HG03139 (cell line): Measurements from ENCODE around the gene TMEM231.
A peak's percentile ranks its signal among the peaks of the same experiment; 100 is the strongest.
"Not testable (repeated sequence)": the region's sequence is repeated elsewhere in the genome, so short reads cannot be mapped to it uniquely, and the experiment has no call there.

Experiments used
- ATAC-seq: cut with Tn5 transposase; IDR thresholded peaks from one replicate; pipeline ENCODE4 v1.9.1; 2021; ENCODE audit not compliant: unreplicated experiment

TMEM231 gene

GRCh38 chr16:75567911-75568310, 11.9 kb upstream of the TMEM231 start:
- no peak for ATAC-seq

GRCh38 chr16:75566758-75567255, 10.8 kb upstream of the TMEM231 start:
- peak; percentile 4 for ATAC-seq

- peak; percentile 66 for ATAC-seq
Observed at GRCh38 chr16:75566040-75566757, 10.1 kb upstream of the TMEM231 start, which contains the start of gene GABARAPL2. GABARAPL2 (plus strand) TSS chr16:75566379; CDS start chr16:75566487, 108 bp downstream.

GRCh38 chr16:75565640-75566039, 9.6 kb upstream of the TMEM231 start:
- ATAC-seq = peak; percentile 9

GRCh38 chr16:75559564-75560372, 3.7 kb upstream of the TMEM231 start:
- ATAC-seq = no peak

- ATAC-seq = no peak
Observed at GRCh38 chr16:75558846-75559401, 2.9 kb upstream of the TMEM231 start.

- no peak for ATAC-seq
Observed at GRCh38 chr16:75556431-75556950, 439 bp upstream of the TMEM231 start.

- peak; percentile 30 for ATAC-seq
Observed at GRCh38 chr16:75555213-75555706, 792 bp downstream of the TMEM231 start.

- no peak for ATAC-seq
Observed at GRCh38 chr16:75552951-75553350, 3.1 kb downstream of the TMEM231 start.

- peak; percentile 76 for ATAC-seq
Observed at GRCh38 chr16:75550211-75550662, 5.8 kb downstream of the TMEM231 start.

GRCh38 chr16:75548456-75548855, 7.6 kb downstream of the TMEM231 start:
- not testable (repeated sequence) for ATAC-seq

GRCh38 chr16:75546293-75546692, 9.8 kb downstream of the TMEM231 start:
- no peak for ATAC-seq

GRCh38 chr16:75545879-75546278, 10.2 kb downstream of the TMEM231 start:
- not testable (repeated sequence) for ATAC-seq

- ATAC-seq = not testable (repeated sequence)
Observed at GRCh38 chr16:75542462-75542861, 13.6 kb downstream of the TMEM231 start.

GRCh38 chr16:75541236-75541635, 14.8 kb downstream of the TMEM231 start:
- no peak for ATAC-seq

- not testable (repeated sequence) for ATAC-seq
Observed at GRCh38 chr16:75538882-75539565, 17.0 kb downstream of the TMEM231 start.

GRCh38 chr16:75537776-75538175, 18.3 kb downstream of the TMEM231 start:
- ATAC-seq = no peak

GRCh38 chr16:75535901-75536300, 20.2 kb downstream of the TMEM231 start, which contains the start of gene CHST5:
CHST5 (minus strand) TSS chr16:75536108; CDS start chr16:75530384, 5,724 bp downstream.
- no peak for ATAC-seq

- ATAC-seq = no peak
Observed at GRCh38 chr16:75535211-75535843, 20.7 kb downstream of the TMEM231 start.
